HG02840 (cell line): ENCODE data around the gene MRC1.

ENCODE experiments used
- ATAC-seq: cut with Tn5 transposase; IDR thresholded peaks from one replicate; pipeline ENCODE4 v1.9.1; 2021; ENCODE audit warnings: mild to moderate bottlenecking, moderate library complexity, moderate number of reproducible peaks; ENCODE audit not compliant: unreplicated experiment, low FRiP score

MRC1 gene

DNA sequence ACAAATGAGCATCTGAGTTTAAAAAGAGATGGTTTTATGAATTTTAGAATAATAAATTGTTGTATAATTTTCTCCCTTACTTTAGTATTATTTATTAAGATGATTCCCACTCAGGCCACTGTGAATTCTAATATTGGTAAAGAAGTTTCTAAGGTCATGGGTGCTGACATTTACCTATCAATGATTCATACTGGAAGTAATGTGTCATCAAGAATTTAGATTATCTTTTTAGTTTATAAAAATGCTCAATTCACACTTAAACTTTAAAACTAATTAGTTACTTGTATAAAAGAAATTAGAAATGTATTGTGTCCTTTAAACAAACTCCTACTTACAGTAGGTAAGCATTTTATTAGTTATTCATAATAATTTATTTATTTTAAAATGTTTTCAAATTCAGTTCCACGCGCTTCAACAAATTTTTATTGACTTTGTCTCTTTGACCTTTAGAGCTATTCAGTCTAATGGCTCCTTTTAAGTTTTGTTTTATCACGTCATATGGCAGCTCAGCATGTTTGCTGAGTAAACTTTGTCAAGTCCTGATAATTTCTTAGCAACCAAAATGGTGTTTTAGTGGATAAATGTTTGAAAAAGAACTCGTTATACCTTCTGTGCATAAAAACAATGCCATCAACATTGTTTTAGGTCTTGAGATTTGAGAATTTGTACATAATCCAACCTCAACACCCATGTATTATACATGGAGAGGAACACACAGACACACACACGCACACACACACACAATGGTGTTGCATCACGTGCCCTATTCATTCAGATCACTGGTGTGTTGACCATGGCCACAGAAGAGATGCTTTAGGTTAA is 15.1 kb upstream of the MRC1 start:
- ATAC-seq = no peak

- ATAC-seq = no peak
Measured at GRCh38 chr10:17795083-17795482, 14.1 kb upstream of the MRC1 start.

DNA sequence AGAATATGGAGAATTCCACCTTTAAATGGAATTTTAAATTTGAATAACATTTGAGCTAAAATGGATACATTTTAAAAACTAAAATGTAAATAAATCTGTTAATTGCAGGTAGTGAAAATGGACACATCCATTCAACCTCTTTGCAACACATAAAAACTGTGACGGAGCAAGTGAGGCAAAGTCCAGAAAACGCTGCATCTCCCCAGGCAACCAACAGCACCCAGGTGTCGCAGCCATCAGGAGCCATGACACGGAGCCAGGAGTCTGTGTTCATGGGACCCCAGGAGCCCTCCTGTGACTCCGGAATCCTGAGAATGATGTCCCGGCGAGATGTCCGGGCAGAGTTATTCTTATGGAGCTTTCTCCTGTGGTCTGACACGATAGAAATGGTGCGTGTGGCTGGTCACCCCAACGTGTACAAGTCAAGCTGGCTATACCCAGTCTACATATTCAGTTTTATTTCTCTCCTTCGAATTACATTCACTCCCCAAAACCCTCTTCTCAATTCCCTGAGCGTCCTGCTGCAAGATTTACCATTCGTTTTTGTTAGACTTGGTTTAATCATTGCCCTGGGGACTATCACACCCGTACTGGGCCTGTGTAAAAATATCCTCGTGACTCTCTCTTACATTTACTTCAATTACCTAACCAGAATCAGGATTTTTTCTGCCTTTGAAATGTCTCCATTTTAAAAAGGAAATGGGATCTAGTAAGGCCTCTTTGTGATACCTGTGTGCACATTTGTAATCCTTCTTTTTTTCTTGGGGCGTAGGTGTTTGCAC is 13.1 kb upstream of the MRC1 start:
- no peak for ATAC-seq

GRCh38 chr10:17801507-17801906 is 7.6 kb upstream of the MRC1 start:
- no peak for ATAC-seq

DNA sequence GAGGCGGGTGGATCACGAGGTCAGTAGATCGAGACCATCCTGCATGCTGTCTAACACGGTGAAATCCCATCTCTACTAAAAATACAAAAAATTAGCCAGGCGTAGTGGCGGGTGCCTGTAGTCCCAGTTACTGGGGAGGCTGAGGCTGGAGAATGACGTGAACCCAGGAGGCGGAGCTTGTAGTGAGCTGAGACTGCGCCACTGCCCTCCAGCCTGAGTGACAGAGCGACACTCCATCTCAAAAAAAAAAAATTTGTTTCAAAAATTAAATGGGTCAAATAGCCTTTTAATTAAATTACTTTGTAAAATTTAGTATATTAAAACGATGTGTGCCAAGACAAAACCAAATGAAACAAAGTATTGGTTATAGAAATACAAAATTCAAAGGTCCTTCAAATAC is 6.8 kb upstream of the MRC1 start:
- ATAC-seq = no peak

DNA sequence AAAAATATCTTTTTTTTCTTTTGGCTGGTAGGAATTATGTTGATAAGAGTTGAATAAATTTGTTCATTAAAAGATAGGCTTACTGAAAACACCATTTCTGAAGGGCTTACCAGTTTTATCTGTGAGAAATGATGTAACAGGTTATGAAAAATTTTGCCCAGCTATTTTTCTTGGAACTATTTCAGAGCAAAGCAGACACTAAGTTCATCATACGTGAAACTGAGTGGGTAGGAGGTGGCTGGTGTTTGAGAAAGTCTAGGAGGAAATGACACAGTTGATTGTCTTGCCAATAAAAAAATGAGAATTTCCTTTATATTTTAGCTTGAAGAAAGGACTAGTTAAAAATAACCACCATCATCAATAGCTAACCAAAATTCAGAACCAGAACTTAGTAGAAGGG is 6.2 kb upstream of the MRC1 start:
- no peak for ATAC-seq

DNA sequence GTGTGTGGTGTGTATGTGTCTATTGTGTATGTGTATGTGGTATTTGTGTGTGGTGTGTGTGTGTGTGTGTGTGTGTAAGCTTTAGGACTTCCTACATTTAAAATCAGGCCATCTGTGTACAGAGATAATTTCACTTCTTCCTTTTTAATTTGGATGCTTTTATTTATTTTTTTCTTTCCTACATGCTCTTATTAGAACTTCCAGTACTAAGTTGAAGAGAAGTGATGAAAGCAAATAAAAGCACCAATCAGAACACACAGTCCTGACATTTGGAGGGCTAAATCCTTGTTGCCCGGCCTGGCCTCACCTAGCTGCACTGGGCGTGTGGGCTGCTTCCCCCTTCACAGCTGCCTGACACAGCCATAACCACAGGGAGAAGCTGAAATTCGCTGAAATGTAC is 3.8 kb upstream of the MRC1 start:
- ATAC-seq = no peak

DNA sequence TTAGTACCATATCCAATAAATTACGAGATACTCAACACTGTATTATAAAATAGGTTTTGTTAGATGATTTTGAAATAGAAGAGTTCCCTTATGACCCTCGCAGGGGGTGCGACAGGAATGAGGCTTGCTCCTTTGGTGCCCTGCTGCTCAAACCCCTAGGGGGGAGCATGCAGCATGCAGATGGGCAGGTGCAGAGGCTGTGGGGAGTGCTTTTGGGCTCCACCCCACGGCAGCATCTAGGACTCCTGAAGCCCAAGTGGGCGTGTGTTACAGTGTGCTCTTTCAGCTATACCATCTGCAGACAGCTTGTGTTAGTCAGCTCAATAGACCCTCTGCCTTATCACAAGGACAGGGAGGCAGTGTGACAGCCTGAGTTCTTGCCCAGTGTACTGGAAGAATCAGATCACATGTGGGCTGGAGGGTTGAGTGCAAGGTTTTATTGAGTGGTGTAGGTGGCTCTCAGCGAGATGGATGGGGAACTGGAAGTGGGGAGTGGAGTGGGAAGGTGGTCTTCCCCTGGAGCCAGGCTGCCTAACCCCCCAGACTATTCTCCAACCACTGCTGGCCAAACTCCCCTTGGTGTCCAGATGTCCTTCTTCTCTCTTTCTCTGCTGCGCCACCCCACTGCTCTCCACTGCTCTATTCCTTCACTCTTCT is 3.1 kb upstream of the MRC1 start:
- no peak for ATAC-seq

- no peak for ATAC-seq
Measured at GRCh38 chr10:17811146-17811865, 2.2 kb downstream of the MRC1 start.

DNA sequence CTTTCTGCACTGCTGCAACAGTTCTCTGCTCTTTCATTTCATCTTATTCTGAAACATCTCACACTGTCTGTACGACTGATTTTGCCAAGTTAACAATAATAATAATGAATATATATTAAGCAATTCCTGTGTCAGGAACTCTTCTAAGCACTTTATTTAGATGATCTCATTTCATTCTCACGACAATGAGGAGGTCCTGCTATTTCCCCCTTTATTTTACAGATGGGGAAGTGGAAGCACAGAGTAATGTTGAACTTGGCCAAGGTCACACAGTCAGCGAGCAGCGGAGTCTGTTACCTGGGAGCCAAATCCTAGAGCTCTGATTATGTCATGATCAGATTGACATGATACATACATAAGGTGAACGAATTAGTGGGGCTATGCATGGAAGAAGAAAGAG is 5.8 kb downstream of the MRC1 start:
- no peak for ATAC-seq

DNA sequence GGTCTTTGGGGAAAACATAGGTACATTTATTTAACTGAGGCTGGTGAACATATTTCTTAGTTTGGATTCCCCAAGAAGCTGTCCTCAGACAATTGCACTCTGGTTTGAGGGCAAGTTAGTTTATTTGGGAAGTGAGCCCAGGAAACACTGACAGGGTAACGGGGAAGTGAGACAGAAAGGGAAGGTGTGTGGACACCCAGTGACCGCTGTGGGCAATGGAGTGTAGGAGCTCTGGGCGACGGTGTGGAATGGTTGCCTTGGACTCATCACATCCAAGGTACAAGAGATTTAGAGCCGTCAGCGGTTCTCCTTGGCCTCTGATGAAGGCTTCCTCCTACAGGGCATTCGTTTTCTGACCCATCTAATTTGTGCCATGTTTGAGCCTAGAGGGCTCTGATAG is 7.1 kb downstream of the MRC1 start:
- no peak for ATAC-seq

DNA sequence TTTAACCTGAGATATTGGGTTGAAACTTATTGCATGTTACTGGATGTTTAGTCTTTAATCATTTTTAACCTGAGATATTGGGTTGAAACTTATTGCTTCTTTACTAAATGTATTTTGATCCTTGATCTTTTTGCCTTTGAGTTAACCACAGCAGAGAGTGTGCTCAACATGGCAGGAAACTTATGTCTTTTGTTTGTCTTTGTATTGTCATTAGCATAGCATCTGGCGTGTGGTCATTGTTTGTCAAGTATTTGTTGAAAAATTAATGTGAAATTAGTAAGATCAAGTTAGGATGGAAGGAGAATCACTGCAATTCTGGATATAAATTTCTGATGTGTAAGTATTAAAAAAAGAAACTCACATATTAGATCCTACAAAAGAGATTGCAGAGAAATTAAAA is 8.2 kb downstream of the MRC1 start:
- no peak for ATAC-seq

GRCh38 chr10:17817790-17818189 is 8.6 kb downstream of the MRC1 start:
- ATAC-seq = no peak

DNA sequence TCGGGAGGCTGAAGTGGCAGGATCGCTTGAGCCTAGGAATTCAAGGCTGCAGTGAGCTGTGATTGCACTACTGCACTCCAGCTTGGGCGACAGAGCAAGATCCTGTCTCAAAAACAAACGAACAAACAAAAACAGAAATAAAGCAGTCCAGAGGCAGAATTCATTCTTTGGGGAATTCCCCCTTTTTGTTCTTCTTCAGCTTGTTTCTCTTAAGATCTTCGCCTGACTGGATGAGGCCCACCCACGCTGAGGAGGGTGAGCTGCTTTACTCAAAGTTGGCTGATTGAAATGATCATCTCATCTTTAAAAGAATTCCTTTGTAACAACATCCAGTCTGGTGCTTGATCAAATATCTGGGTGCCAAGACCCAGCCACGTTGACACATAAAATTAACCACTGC is 10.7 kb downstream of the MRC1 start:
- no peak for ATAC-seq

GRCh38 chr10:17820943-17821342 is 11.8 kb downstream of the MRC1 start:
- no peak for ATAC-seq

- ATAC-seq = no peak
Measured at GRCh38 chr10:17821893-17822292, 12.7 kb downstream of the MRC1 start.

DNA sequence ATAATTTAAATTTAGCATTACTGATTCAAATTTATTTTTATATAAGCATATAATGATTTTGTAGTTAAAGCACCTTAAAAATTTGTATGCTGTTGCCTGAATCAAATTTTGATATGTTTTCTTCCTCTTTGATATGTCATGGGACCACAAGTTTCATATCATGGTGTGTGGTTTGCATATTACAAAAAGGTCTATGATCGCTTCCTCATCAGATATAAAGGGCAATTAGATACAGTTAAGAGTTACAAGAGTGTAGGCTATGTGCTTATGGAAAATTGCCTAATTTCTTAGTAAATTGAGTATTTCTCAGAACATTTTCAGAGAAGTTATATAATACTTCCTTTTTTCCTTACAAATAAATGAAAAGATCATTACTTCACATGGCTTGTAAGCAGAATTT is 22.2 kb downstream of the MRC1 start:
- ATAC-seq = no peak

- no peak for ATAC-seq
Measured at GRCh38 chr10:17831896-17832295, 22.7 kb downstream of the MRC1 start.

GRCh38 chr10:17833656-17834055 is 24.5 kb downstream of the MRC1 start:
- no peak for ATAC-seq

GRCh38 chr10:17835688-17836087 is 26.5 kb downstream of the MRC1 start:
- no peak for ATAC-seq

DNA sequence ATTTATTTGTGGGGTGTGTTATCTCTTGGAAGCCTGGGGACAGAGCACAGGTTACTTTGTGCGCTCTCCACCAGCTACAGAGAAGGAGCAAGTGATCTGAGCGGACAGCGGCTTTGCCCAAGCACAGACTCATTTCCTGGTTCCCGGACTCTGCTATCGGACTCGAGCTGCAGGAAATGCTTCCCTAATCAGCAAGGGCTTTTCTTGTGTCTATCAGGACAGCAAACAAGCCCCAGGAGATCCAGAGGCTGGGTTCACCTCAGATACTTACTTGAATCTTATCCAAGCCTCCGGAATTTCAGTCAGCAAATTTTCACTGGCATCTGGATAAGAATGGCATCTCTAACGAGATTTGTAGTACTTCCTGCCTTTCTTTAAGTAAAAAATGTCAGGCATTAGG is 27.8 kb downstream of the MRC1 start:
- no peak for ATAC-seq
